GM18519 (cell line): ENCODE measurements around the gene METRNL.

ENCODE experiments used
- ATAC-seq: cut with Tn5 transposase; IDR thresholded peaks from one replicate; pipeline ENCODE4 v1.9.1; 2021; ENCODE audit warnings: mild to moderate bottlenecking, moderate library complexity; ENCODE audit not compliant: unreplicated experiment, low FRiP score

Gene METRNL

DNA sequence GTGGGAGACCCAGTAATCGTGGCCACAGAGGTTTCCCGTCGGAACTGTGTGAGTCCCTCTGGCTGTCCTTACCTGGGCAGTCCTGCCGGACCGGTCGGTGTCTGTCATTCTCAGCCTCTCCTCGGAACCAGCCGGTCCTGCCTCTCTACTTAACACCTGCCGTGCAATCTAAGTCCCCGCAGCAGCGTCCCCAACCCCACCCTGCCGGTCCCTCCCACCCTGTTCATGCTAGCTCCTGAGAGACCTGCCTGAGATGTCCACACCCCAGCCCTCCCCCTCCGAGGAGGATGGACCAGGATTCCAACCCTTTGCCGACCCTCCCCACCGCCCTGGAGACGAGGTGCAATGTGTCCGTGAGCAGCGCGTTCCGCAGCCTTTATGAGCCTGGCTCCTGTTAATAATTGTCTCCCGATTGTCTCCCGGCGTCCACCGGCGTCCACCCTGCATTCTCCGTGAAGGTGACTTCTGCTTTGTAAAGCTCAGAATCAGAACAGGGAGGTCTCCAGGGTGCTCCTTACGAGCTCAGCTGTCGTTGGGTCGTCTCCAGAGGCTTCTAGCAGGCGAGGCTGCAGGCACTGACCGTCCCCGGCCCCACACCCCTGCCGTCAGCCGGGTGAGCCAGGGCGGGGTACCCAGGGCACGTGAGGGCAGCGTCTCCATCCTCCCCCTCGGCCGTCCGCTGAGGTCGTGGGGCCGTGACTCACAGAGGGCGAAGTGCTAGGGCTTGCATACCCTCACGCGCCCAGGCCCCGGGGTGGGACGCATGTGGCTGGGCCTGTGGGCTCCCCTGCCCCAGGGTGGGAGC lies 10.1 kb downstream of the METRNL start:
- ATAC-seq: no peak

DNA sequence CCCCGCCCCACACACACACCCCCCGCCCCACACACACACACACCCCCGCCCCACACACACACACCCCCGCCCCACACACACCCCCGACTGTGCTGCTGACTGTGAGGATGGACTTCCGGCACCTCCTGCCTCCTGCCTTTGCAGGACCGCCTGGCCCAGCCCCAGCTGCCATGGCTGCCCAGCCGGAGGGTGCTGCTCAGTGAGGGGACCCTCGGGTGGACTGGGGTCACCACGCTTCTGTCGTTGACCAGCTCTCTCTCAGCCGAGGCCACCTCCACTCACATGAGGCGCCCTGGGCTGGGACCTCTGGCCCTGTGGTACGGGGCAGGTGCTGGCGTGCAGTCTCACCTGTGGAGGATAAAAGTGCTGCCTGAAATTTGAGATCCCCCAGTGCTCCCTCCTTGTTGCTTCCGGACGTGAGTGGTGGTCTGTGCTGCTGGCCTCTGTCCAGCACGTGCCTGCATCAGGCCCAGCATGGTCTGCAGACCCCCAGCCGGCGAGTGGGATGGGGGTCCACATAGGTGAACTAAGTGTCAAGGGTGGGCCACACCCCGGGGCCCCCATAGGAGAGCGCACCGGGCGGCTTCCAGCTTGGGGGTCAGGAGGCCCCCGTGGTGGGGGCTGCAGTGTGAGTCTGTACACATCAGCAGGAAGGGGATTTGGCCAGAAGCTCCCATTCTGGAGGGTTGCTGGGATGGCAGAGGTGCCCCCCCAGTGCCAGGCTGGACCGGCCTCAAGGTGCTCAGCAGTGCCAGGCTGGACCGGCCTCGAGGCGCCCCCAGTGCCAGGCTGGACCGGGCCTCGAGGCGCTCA lies 11.2 kb downstream of the METRNL start:
- ATAC-seq: no peak

DNA sequence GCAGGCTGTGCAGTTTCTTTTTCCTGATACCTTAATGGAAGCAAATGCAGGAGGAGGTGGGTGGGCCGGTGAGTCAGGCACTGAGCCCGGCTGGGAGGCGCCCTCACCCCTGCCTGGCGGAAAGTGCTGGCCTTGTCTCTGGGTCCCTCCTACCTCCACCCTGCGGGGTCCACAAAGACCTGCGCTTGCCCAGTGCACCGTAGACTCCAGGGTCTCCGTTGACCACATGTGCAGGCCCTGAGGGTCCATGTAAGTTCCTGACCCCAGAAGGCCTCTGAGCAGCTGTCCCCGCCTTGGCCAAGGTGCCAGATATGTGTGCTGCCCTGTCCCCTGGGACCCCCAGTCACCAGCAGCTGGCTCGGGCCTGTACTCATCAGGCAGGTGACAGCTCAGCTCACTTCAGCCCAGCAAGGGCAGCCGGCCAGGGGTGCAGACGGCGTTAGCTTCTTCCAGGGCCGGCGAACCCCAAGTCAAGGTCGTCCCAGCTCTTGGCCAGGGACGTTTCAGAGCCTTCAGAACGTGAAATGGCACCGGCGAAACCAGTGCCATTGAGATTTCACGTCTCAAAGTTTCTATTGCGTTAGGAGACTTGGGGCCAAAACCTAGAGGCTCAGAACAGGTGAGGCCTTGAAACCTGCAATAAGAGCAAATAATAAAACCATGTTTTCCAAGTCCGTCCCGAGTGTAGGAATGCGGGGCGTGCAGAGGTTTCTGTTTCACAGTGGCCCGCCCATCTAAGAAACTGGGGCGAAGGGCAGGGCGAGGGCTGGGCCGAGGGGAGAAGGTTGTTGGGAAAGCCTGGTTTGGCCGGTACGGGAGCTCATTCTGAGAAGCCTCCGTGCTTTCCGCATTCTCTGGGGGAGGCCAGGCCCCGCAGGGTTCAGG lies 12.1 kb downstream of the METRNL start:
- ATAC-seq: no peak

DNA sequence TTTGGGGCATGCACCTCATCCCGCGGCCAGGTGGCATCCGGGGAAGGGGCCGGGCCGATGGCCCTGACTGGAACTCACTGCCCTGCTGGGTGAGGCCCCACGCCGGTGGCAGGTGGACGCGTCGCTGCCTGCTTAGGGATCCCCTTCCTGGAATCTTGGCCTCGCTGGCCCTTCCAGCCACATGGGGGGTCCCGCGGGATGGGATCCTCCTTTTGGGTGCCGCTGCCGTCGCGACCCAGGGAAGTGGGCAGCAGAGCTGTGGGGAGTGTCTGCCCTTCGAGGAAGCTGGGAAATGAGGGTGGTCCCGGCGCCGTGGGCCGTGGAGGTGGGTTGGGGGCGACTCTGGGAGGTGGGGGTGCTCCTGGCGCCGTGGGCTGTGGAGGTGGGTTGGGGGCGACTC lies 12.8 kb downstream of the METRNL start:
- ATAC-seq: no peak

DNA sequence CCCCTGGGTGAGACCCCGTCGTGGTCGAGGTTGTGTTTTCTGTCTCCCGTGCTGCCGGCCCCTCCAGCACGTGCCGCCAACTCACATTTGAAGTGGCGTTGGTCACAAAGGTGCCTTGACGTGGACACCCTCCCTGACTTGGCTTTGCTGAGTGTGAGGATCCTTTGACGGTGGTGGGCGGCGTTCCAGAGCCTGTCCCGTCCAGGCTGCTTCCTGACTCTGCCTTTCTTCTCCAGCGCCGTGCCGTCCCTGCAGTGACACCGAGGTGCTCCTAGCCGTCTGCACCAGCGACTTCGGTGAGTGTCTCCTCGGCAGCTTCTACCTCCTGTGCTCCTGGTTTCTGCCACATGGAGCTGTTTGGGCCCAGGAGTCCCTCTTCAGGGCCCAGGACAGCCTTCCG lies 13.5 kb downstream of the METRNL start:
- ATAC-seq: no peak

DNA sequence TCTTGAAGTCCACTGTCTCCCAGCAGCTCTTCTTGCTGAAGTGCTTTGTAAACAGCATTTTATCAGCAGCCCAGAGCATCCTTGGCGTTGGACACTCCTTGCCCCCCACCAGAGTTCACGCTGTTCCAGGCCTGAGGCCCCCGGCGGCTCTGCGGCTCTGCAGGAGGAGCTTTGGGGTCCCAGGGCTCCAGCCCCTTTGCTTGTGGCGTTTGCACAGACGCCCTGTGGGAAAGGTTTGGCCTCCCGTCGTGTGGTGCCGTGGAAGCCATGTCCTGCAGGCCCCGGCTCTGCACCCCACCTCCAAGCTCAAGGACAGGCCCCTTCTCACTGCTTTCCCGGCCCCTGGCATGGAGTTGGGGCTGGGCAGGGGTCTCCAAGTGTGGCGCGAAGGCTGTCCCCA lies 14.1 kb downstream of the METRNL start:
- ATAC-seq: no peak

DNA sequence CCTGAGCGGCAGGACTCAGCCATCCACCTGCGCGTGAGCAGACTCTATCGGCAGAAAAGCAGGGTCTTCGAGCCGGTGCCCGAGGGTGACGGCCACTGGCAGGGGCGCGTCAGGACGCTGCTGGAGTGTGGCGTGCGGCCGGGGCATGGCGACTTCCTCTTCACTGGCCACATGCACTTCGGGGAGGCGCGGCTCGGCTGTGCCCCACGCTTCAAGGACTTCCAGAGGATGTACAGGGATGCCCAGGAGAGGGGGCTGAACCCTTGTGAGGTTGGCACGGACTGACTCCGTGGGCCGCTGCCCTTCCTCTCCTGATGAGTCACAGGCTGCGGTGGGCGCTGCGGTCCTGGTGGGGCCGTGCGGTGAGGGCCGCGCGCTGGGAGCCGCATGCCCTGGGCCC lies 14.9 kb downstream of the METRNL start:
- ATAC-seq: no peak

DNA sequence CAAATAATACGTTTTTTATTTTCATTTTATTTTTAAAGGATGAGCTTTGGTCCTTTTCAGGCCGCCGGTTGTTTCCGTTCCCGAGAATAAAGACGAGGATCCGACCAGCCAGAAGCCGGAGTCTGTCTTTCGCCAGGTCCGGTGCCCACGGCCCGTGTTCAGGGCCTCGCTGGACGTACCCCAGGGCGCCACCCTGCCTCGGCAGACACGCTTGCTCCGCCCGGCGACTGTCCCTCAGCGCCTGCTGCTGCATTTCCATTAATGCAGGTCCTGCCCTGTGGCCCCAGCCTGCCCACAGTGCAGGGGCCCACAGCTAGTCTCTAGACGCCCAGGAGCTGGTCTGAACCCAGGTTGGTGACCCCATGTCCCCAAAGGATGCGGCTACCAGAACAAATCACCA lies 15.6 kb downstream of the METRNL start:
- ATAC-seq: no peak

DNA sequence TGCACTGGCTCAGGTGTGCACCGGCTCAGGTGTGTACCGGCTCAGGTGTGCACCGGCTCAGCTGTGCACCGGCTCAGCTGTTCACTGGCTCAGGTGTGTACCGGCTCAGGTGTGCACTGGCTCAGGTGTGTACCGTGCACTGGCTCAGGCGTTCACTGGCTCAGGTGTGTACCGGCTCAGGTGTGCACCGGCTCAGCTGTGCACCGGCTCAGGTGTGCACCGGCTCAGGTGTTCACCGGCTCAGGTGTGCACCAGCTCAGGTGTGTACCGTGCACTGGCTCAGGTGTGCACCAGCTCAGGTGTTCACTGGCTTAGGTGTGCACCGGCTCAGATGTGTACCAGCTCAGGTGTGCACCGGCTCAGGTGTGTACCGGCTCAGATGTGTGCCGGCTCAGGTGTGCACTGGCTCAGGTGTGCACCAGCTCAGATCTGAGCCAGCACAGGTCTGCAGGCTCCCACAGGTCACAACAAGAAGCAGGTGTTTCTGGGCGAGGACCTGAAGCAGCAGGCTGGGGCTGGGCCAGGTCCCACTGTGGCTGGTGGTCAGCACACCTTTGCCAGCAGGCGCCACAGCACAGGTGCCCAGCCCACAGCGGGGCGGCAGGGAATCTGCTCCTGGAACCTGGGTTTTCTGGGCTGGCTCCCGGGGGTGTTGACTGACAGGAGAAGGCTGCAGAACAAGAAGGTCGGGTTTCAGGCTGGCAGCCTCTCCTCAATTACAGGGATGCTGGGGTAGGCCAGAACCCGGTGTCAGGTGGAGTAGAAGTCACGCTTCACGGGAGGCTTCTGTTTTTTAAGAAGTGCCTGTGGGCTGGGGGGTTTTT lies 17.2 kb downstream of the METRNL start:
- no peak for ATAC-seq

DNA sequence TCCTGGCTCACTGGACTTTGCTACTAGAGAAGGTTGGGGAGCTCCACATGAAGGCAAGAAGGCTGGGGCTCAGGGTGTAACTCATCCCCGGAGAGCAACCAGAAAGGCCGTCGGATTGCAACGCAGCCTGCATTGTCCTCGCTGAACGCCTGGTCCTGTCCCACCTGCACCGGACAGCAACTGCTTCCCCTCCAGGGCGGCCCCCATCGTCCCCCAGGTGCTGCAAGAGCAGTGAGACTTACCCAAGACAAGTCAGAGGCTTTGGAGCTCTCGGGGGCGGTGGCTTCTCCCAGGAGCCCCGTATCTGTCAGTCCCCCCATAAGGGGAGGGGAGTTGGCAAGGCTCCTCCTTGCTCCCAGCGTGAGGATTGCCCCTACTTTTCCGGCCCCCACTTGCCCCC lies 18.4 kb downstream of the METRNL start:
- ATAC-seq: no peak

DNA sequence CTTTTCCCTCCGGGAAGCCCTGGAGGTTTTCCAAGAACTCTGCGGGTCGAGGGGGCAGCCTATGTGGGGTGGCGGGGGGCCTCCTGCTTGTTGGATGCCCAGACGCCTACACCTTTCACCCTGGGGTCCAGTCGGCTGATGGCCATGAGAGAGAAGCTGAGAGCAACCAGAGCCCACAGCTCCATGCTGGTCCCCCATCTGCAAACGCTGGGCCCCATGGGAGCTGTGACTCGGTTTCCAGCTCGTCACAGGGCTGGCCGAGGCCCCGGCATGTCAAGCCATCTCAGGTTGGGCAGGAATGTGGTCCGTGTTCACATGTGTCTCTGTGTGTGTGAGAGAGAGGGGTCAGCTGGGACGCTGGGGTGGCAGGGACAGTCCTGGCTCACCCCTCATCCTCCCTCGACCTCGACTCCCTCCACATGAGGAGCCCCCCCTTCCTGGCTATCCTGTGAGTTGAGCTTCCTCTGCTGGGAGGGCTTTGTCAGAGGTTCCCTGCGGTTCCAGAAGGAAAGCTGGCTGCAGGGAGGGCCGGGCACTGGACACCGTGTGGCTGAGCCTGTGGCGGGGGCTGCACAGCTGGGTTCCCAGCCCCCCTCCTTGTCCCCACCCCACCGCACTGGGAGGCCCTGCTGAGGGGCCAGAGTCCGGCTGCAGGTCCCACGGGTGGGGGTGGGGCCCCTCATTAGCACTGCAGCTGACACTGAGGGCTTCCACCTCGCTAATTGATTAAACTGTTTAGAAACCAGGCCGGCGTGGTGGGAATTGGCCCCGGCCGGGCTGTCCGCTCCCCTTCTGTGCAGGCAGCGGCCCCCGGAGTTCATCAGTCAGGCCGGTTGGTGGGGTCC lies 19.1 kb downstream of the METRNL start:
- no peak for ATAC-seq

DNA sequence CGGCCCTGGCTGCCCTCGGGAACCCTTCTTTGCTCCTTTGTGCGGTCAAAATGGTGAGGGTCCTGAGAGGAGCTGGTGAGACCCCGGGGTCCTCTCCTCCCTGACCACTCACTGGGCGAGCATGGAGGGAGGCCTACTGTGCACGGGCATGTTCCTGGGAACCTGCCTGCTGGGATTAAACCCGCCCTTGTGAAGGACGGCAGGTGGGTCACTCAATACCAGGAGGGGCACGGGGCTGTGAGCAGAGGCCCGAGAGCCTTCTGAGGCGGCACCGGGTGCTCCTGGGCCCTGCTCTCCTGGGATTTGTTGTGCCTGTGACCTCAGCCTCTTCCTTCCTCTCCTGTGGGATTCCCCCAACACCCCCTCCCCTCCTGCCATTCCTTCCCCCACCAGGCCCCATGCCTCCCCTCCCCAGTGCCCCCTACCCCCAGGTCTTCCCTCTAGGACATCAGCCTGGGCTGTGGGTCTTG lies 19.7 kb downstream of the METRNL start:
- no peak for ATAC-seq

DNA sequence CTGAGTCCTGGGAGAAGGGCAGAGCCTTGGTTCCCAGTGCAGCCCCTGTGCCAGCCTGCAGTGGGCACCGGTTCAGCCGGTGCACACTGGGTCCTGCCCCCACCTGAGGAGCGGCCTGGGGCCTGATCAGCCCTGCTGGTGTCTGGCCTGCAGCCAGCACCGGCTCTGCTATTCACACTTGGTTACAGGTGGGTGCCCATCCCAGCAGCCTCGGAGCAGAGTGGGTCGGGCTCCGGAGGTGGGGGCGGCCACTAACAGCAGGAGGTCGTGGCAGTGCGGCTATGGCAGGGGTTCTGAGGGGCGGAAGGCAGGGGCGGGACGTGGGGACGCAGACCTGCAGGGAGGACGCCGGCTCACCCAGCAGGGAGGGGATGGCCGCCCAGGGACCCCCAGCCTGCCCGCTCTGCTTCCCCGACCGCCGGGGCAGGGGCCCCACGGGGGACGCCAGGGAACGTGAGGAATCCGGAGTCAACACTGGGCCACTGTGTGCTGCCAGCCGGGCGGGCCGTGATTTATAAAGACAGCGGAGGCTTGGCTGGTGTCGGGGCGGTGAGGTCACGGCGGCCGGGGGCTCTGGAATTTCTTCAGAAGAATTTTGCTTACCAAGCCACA lies 20.3 kb downstream of the METRNL start:
- no peak for ATAC-seq

DNA sequence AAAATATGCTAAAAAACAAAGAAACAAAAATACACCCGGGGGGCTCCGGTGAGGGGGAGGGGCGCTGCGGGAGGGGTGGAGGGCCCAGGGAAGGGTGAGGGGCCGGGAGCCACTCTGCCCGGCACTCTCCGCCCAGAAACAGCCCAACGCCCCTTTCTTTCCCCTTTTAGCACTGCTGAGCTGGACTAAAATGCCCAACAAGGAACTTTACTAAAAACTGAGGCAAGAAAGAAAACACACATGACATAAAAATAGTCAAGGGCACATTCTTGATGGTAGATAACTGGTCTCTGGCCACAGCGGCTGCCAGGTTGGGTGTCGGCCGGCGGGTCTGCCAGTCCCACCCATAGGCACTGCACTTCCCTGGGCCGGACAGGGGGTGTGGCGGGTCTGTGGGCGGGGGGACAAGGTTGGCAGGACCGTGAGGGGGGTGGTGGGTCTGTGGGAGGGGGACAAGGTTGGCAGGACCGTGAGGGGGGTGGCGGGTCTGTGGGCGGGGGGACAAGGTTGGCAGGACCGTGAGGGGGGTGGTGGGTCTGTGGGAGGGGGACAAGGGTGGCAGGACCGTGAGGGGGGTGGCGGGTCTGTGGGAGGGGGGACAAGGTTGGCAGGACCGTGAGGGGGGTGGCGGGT lies 20.9 kb downstream of the METRNL start:
- ATAC-seq: no peak

DNA sequence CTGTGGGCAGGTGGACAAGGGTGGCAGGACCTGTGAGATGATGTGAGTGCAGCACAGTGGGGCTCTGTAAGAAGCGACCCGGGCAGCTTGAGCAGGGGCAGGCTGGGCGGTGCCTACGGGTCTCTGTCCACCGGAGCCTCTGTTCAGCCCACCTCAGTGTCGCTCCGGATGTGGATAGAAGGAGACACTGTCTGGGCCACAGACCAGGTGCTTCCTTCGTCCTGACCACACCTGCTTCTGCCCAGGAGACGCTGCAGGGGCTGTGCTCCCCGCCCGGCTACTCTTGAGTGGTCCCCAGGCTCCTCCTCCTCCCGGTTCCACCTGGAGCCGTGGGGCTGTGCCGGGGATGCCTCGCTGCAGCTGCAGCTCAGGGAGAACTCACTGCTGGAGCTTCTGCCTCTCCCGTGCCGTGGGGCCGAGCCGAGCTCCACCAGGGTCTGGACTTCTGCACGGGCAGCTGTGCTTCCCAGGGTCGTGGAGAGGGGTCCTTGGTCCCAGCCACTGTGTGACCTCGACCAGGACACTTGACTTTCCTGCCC lies 21.5 kb downstream of the METRNL start:
- ATAC-seq: no peak

DNA sequence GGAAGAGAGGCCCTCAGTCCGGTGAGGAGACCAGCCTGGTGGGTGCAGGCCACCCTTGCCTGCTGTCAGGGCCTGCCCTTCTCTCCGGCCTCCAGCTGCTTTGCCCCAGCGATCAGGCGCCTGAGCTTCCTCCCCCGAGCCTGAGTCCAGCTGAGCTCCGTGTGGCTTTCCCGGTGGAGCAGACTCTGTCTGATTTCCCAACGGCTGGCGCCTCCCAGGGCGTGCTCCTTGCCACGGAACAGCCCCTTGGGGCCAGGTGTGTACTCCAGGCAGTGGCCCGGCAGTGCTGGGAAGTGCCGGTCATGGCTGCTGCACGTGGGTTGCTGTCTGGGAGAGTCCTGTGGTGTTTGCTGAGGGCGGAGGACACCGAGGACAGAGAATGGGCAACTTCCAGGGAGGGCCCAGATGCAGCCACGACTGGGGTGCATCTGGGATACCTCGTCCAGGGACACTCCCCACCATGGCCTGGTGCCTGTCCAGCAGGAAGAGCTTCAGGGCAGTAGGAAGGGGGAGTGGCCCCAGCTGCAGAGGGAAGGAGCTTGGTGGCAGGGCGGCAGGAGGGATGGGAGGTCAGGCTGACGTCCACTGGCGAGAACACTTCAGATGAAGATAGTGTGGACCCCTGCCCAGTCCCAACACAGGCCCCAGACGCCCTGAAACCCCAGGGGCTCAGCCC lies 22.5 kb downstream of the METRNL start:
- ATAC-seq: no peak

DNA sequence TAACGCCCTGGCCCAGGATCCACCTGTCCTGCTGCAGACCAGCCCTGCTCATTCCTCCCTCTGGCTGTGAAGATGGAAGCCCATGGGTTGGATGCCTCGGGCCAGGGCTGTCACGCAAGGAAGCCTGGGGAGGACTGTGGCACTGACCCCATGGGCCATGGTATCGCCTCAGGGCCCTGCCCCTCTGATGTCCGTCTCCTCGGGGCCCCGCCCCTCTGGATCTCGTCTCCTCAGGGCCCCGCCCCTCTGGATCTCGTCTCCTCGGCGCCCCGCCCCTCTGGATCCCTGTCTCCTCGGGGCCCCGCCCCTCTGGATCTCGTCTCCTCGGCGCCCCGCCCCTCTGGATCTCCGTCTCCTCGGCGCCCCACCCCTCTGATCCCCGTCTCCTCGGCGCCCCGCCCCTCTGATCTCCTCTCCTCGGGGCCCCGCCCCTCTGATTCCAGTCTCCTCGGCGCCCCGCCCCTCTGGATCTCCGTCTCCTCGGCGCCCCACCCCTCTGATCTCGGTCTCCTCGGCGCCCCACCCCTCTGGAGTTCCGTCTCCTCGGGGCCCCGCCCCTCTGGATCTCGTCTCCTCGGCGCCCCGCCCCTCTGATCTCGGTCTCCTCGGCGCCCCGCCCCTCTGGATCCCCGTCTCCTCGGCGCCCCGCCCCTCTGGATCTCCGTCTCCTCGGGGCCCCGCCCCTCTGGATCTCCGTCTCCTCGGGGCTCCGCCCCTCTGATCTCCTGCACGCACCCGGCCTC lies 24.0 kb downstream of the METRNL start:
- no peak for ATAC-seq
